HG03135 (cell line): Measurements from ENCODE around the gene FAM222A.

Experiments used
- ATAC-seq: cut with Tn5 transposase; IDR thresholded peaks from one replicate; pipeline ENCODE4 v1.9.1; 2021; ENCODE audit warnings: mild to moderate bottlenecking, moderate library complexity; ENCODE audit not compliant: unreplicated experiment

Gene FAM222A

DNA sequence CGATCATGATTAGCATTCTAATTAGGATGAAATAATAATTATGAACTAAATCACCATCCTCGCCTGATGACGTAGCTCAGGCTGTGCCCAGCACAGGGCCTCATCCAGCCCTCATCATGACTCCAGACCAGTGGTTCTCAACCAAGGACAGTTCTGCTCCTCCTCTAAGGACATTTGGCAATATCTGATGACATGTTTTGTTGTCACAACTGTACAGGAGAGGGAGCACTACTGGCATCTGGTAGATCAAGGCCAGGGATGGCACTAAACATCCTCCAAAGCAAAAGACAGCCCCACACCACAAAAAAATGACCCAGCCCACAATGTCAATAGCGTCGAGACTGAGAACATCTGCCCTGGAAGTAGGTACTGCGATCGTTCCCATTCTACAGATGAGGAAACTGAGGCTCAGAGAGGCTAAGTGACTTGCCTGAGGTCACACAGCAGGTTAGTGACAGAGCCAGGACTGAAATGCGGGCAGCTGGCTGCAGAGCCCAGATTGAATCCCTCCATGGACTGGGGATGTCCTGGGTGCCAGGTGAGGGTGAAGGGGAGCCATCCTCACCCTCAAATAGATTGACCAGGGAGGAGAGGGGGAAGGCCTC is 104.1 kb downstream of the FAM222A start:
- no peak for ATAC-seq

DNA sequence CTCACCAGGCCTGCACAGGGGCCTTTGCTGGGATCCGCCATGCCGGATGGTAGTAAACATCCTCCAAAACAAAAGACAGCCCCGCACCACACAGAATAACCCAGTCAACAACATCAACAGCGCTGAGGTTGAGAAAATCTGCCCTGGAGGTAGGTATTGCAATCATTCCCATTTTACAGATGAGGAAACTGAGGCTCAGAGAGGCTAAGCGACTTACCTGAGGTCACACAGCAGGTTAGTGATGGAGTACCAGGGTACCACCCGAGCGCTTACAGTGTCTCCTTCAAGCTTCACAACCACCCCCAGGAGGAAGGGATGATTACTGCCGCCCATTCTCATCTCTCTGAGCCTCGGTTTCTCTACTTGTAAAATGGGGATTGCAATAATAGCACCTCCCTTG is 104.6 kb downstream of the FAM222A start:
- no peak for ATAC-seq

DNA sequence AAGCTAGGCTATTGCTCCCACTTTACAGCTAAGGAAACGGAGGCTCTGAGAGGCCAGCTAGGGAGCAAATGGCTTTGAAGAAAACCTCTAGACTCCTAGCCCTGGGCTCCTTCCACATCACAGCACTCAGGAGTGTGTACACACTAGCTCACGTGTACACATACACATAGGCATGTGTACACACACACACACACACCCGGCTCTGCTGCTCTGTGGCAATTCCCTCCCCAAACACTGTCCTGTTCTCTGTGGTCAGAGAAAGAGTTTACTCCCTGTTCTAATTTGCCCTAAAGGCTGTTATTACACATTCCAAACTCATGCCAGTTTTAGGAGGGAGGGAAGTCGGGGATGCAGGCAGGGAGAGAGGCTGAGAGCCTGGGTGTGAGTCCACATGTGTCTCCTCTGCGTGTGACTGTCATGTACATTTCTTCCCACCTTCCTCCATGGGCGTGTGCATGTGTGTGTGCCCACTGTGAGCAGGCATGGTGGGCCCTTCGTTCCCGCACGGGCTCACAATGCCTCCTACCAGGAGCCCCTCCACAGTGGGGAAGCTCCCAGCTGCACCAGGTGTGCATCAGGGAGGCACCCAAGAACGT is 105.4 kb downstream of the FAM222A start:
- no peak for ATAC-seq
